ENCODE measurements around the gene QTRT2. TPM values are rescaled to one million over a fixed set of nuclear protein-coding genes. Genes with fewer than 3 reads are reported as not detected.

QTRT2 gene
- total RNA-seq, 6 donors from 2014 or later = 14.7 to 25.7 (median 22.8) TPM

- H3K4me1 ChIP-seq = no peaks in the 10 kb centered on the region
- 89 to 92% methylated on average over 2 of the region's 2 CpGs for WGBS, 2 donors
- TF ChIP-seq EP300 (IDR thresholded peaks at IDR 0.05) = no peak
Measured at GRCh38 chr3:114020907-114021306, 35.6 kb upstream of the QTRT2 start.

DNA sequence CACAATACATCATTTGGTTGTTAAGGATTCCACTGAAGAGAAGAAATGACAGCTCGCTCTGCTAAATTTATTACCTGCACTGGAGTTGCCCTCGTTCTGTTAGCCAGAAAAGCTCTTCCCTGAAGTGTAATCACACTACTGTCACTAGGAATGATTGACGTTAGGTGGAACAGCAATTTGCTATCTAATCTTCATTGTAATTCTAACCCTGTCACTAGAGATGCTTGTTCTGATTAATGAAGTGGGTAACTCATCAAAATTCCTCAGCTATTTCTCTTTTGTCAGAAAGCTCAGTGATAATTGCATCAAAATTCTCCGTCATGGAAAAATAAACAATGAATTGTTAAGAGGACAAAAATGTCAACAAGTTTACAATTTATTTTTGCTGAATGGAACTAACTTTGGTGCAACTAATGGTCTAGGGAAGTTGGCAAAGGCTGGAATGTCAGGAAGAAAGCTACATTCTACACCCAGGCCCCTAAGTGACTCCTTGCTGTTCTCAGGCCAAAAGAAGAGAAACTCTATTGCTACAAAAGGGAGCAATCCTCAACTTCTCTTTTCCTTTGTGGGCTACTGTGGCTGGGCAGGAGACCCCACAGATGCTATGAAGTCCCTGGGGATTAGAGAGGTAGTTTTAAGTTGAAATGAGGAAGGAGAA is 34.3 kb upstream of the QTRT2 start:
- H3K27ac ChIP-seq = no peak overlapping the region

More at GRCh38 chr3:114020907-114021306, 35.6 kb upstream of the QTRT2 start:
- DNase-seq (no peak), ATAC-seq (ENCODE audit: low FRiP score in 2 of 2) (no peak)
- no peaks in the 10 kb centered on the region for H3K36me3 ChIP-seq
- no peak overlapping the region for H3K4me3 ChIP-seq
- no peaks in the 10 kb centered on the region for H3K27me3 ChIP-seq
- H3K27ac ChIP-seq = no peak overlapping the region
- no peaks in the 10 kb centered on the region for H3K9me3 ChIP-seq

DNA sequence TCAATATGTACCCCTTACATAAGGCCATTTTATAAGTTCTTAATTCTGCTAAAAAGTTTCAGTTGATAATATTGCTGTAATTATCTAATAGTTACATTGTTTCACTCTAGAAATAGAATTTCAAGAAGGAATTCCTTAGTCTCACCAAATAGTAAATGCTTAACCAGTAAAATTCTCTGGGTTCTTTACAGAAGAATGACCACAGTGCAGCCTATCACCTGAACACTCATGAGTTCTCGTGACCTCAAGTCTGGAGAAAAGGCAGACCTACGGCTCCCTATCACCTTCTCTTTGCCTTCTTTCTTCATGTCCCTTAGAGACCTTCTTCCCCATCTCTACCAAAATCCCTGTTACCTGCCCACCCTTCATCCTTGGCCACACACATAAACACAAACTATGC is 31.1 kb upstream of the QTRT2 start:
- no peak for ATAC-seq (ENCODE audit: low FRiP score in 2 of 2)
- no peak overlapping the region for H3K4me3 ChIP-seq
- no peaks in the 10 kb centered on the region for H3K4me1 ChIP-seq
- no peak for DNase-seq
- TF ChIP-seq POLR2A (IDR thresholded peaks at IDR 0.05) (no peak), POLR2AphosphoS5 (IDR thresholded peaks at IDR 0.05) (no peak), CTCF (IDR thresholded peaks at IDR 0.05) (no peak), EP300 (IDR thresholded peaks at IDR 0.05) (no peak)
- no peaks in the 10 kb centered on the region for H3K36me3 ChIP-seq
- H3K27ac ChIP-seq = no peak overlapping the region
- no peaks in the 10 kb centered on the region for H3K9me3 ChIP-seq
- WGBS, 2 donors = 92 to 93% methylated on average over 2 of the region's 2 CpGs
- no peaks in the 10 kb centered on the region for H3K27me3 ChIP-seq

More for the DNA sequence above, 34.3 kb upstream of the QTRT2 start:
- TF ChIP-seq POLR2A (IDR thresholded peaks at IDR 0.05) (no peak), EP300 (IDR thresholded peaks at IDR 0.05) (no peak), CTCF (IDR thresholded peaks at IDR 0.05) (no peak), POLR2AphosphoS5 (IDR thresholded peaks at IDR 0.05) (no peak)
- WGBS, 2 donors = 78 to 80% methylated on average over 4 of the region's 4 CpGs
- Histone ChIP-seq H3K36me3 (no peaks in the 10 kb centered on the region), H3K4me1 (no peaks in the 10 kb centered on the region), H3K4me3 (no peak overlapping the region), H3K27me3 (no peaks in the 10 kb centered on the region), H3K9me3 (no peaks in the 10 kb centered on the region)
- DNase-seq (no peak), ATAC-seq (ENCODE audit: low FRiP score in 2 of 2) (no peak)

- 76 to 81% methylated on average over 2 of the region's 2 CpGs for WGBS, 2 donors
- TF ChIP-seq EP300 (IDR thresholded peaks at IDR 0.05) = no peak
- no peak for TF ChIP-seq POLR2A (IDR thresholded peaks at IDR 0.05)
- no peak for TF ChIP-seq CTCF (IDR thresholded peaks at IDR 0.05)
- no peak for TF ChIP-seq POLR2AphosphoS5 (IDR thresholded peaks at IDR 0.05)
- no peaks in the 10 kb centered on the region for H3K36me3 ChIP-seq
- ATAC-seq (ENCODE audit: low FRiP score in 2 of 2) (no peak), DNase-seq (no peak)
- H3K27me3 ChIP-seq = no peaks in the 10 kb centered on the region
- H3K9me3 ChIP-seq = no peaks in the 10 kb centered on the region
- H3K4me3 ChIP-seq = no peak overlapping the region
- no peaks in the 10 kb centered on the region for H3K4me1 ChIP-seq
- no peak overlapping the region for H3K27ac ChIP-seq
Measured at GRCh38 chr3:114026331-114026730, 30.2 kb upstream of the QTRT2 start.

DNA sequence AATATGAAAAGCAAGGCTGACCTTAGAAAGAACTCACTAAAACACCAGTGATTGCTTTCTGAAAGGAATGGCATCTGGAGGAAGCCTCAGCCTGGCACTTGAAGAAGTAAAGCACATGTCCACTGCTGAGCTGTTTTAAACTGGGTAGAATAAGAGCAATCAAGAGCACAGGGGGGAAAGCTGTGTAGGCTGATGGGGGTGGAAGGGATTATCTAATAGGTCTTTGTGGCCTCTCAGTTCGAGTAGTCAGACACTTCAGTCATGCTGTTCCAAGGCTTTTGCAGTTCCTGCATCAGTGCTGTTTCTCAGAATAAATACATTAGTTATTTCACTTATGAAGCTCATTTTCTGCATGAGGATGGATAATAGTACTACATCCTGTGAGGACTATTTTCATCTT is 22.8 kb upstream of the QTRT2 start:
- no peak for DNase-seq
- no peak for ATAC-seq (ENCODE audit: low FRiP score in 2 of 2)
- Histone ChIP-seq H3K4me3 (no peak overlapping the region), H3K9me3 (no peaks in the 10 kb centered on the region), H3K27ac (no peak overlapping the region), H3K4me1 (no peaks in the 10 kb centered on the region), H3K36me3 (peaks cover 0 to 23% (median 3%) of the 10 kb centered on the region in 4 donors), H3K27me3 (no peaks in the 10 kb centered on the region)
- WGBS, 2 donors = 76 to 94% methylated on average over 1 of the region's 1 CpG
- TF ChIP-seq POLR2AphosphoS5 (IDR thresholded peaks at IDR 0.05) (no peak), POLR2A (IDR thresholded peaks at IDR 0.05) (no peak), CTCF (IDR thresholded peaks at IDR 0.05) (no peak), EP300 (IDR thresholded peaks at IDR 0.05) (no peak)

Data from upper lobe of left lung (tissue), 6 donors.